HG02938 (cell line): ENCODE results near the gene CCL22.
A peak's percentile ranks its signal among the peaks of the same experiment; 100 is the strongest.
"Not testable (repeated sequence)": the region's sequence is repeated elsewhere in the genome, so short reads cannot be mapped to it uniquely, and the experiment has no call there.

ENCODE experiments used
- ATAC-seq: cut with Tn5 transposase; IDR thresholded peaks from one replicate; pipeline ENCODE4 v1.9.1; 2021; ENCODE audit warnings: mild to moderate bottlenecking, moderate library complexity; ENCODE audit not compliant: unreplicated experiment

CCL22 gene

DNA sequence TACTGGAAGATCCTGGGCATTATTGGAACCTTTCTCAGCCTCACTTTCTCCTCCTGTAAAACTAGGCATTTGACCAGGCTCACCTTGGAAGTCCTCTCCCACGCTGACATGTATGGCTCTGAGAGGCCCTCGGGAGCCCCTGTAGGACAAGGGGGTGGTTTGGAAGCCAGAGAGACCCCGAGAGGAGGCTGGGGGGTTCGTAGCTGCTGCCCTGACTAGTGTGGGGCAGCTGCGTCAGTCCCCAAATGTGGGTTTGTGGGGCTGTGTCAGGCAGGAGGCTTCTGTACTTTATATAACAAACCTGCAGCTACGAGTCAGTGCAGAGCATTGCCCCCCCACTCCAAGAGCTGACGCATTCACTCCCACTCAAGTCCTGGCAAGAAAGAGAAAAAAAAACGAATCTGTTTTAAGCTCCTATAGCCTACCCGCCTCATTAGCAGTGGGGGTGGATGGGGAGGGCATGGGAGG, 15.5 kb downstream of the CCL22 start:
- ATAC-seq, result no peak

DNA sequence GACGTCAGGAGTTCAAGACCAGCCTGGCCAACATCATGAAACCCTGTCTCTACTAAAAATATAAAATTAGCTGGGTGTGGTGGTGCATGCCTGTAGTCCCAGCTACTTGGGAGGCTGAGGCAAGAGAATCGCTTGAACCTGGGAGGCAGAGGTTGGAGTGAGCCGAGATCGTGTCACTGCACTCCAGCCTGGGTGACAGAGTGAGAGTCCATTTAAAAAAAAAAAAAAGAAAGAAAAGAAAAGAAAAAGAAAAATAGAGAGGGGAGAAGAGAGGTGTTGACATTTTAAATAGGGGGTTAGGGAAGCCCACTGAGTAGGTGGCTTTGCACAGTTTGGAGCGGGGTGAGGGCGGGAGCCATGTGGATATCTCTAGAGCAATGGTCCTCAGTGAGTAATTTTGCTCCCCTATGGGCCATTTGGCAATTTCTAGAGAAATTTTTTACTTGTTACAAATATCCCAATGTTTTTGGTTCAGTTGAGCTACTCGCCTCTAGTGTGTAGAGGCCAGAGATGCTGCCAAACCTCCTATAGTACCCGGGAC, 16.4 kb downstream of the CCL22 start:
- ATAC-seq, result not testable (repeated sequence)

DNA sequence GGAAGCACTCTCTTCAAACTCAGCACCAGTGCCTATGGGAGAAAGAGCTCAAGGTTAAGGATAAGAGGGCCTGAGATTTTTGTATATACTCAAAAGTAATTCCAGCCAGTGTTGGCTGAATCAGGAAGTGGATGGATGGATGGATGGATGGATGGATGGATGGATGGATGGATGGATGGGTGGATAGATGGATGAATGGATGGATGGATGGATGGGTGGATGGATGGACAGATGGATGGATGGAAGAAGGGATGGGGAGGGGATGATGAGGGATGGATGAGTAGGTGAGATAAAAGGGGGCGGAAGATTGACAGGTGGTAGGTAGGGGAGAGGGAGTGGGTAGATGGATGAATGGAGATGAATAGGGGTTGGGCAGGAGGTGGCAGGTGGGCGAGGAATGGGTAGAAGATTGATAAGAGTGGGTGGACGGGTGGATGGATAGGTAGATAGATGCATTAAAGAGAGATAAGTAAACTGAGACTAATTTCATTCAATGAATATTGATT, 17.8 kb downstream of the CCL22 start:
- no peak for ATAC-seq

DNA sequence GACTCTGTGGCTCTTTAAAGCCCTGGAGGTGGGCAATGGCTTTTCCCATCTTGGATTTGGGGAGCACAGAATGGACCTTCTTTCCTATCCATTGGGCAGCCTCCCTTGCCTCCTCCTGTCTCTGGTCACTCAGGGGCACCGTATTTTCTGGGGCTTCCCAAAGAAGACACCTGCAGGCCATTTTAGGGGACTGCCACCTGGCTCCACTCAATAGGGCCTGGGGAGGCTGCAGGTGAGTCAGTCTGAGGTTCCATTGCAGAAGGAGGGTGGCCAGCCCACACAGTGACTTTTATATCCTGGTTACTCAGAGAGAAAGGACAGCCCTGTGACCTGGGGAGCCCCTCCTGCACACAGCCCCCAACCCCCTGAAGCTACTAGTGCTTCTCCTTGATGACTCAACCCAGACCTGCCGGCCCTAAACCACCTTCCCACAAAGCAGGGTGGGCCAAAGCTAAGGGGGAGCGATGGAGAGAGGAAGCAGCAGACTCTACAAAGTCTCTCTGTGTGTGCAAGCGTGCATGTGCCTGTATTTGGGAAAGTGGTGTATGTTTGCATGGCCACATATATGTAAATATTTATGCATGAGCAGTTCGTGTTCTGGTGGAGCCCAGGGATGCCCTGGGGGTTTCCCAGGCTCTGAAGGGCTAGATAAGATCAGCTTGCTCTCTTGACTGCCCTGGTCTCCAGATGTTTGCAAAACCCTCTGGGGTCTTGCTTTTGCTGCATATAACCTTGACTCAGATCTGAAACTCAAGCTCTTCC, 18.7 kb downstream of the CCL22 start:
- peak; percentile 69 for ATAC-seq

- ATAC-seq, result no peak
These were observed 21.0 kb downstream of the CCL22 start for GRCh38 chr16:57379579-57379978.

- no peak for ATAC-seq
These were observed 22.3 kb downstream of the CCL22 start for GRCh38 chr16:57380671-57381462.

DNA sequence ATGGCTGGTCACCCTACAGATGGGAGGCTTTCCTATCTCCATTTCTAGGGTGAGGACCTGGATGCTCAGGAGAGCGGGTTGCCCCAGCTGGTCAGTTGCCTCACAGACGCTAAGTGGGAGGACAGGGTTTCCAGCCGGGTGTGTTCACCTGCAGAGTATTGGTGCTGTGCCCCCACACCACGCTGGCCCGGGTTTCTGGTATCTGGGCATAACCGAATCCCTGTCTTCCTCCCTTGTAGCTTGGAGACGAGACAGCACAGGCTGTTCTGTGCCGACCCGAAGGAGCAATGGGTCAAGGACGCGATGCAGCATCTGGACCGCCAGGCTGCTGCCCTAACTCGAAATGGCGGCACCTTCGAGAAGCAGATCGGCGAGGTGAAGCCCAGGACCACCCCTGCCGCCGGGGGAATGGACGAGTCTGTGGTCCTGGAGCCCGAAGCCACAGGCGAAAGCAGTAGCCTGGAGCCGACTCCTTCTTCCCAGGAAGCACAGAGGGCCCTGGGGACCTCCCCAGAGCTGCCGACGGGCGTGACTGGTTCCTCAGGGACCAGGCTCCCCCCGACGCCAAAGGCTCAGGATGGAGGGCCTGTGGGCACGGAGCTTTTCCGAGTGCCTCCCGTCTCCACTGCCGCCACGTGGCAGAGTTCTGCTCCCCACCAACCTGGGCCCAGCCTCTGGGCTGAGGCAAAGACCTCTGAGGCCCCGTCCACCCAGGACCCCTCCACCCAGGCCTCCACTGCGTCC, 23.4 kb downstream of the CCL22 start:
- ATAC-seq, result no peak

DNA sequence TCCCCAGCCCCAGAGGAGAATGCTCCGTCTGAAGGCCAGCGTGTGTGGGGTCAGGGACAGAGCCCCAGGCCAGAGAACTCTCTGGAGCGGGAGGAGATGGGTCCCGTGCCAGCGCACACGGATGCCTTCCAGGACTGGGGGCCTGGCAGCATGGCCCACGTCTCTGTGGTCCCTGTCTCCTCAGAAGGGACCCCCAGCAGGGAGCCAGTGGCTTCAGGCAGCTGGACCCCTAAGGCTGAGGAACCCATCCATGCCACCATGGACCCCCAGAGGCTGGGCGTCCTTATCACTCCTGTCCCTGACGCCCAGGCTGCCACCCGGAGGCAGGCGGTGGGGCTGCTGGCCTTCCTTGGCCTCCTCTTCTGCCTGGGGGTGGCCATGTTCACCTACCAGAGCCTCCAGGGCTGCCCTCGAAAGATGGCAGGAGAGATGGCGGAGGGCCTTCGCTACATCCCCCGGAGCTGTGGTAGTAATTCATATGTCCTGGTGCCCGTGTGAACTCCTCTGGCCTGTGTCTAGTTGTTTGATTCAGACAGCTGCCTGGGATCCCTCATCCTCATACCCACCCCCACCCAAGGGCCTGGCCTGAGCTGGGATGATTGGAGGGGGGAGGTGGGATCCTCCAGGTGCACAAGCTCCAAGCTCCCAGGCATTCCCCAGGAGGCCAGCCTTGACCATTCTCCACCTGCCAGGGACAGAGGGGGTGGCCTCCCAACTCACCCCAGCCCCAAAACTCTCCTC, 24.1 kb downstream of the CCL22 start:
- no peak for ATAC-seq

GRCh38 chr16:57383276-57384247, 25.0 kb downstream of the CCL22 start:
- ATAC-seq, result no peak

DNA sequence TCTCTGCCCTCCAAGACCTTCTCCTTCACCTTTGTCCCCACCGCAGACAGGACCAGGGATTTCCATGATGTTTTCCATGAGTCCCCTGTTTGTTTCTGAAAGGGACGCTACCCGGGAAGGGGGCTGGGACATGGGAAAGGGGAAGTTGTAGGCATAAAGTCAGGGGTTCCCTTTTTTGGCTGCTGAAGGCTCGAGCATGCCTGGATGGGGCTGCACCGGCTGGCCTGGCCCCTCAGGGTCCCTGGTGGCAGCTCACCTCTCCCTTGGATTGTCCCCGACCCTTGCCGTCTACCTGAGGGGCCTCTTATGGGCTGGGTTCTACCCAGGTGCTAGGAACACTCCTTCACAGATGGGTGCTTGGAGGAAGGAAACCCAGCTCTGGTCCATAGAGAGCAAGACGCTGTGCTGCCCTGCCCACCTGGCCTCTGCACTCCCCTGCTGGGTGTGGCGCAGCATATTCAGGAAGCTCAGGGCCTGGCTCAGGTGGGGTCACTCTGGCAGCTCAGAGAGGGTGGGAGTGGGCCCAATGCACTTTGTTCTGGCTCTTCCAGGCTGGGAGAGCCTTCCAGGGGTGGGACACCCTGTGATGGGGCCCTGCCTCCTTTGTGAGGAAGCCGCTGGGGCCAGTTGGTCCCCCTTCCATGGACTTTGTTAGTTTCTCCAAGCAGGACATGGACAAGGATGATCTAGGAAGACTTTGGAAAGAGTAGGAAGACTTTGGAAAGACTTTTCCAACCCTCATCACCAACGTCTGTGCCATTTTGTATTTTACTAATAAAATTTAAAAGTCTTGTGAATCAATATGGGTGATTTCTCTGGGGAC, 25.9 kb downstream of the CCL22 start:
- no peak for ATAC-seq

GRCh38 chr16:57385083-57385482, 26.5 kb downstream of the CCL22 start:
- no peak for ATAC-seq

DNA sequence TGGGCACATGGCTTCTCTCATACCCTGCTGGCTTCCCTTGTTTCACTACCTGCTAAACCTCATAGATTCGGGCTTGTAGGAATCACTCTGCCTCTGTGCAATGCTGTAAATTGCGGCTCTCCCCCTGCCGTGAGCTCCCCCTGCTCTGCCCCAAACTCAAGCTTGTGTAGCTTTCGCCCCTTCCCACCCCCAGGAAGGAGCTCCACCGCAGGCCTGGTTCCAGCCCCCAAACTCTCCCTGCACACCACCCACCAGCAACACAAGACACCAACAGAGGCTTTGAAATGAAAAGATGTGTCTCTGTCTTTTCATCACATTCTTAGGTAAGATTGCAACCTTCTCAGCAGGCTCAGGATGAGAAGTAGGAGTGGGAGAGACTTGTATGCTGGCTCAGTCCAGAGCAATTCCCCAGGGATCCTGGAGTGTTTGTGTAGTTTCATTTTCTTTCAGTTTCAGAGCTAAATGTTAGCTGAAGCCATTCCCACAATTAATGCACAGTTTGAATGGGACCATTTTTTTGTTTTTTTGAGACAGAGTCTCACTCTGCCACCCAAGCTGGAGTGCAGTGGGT, 27.9 kb downstream of the CCL22 start:
- no peak for ATAC-seq

DNA sequence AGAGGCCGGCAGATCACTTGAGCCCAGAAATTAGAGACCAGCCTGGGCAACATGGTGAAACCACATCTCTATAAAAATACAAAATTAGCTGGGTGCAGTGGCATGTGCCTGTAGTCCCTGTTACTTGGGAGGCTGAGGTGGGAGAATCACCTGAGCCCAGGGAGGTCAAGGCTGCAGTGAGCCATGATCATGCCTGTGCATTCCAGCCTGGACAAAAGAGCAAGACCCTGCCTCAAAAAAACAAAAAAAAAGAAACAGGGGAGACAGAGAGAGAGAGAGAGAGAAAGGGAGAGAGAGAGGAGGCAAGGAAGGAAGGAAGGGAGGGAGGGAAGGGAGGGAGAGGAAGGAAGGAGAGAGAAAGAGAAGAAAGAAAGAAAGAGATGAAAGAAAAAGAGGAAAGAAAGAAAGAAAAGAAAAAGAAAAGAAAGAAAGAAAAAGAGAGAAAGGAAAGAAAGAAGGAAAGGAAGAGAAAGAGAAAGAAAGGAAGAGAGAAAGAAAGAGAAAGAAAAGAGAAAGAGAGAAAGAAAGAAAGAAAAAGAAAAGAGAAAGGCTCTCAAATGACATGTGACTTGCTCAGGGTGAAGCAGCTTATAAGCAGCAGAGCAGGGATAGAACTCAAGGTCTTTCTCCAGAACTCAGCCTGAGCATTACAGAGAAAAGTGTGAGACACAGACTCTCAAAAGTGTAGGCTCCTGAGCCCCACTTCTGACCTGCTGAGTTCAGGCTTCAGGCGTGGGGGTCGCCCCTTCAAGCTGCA, 29.2 kb downstream of the CCL22 start:
- peak; percentile 12 for ATAC-seq

- ATAC-seq, result peak; percentile 48
These were observed 29.9 kb downstream of the CCL22 start for GRCh38 chr16:57388359-57389086.

GRCh38 chr16:57389087-57389468, 30.5 kb downstream of the CCL22 start:
- no peak for ATAC-seq

DNA sequence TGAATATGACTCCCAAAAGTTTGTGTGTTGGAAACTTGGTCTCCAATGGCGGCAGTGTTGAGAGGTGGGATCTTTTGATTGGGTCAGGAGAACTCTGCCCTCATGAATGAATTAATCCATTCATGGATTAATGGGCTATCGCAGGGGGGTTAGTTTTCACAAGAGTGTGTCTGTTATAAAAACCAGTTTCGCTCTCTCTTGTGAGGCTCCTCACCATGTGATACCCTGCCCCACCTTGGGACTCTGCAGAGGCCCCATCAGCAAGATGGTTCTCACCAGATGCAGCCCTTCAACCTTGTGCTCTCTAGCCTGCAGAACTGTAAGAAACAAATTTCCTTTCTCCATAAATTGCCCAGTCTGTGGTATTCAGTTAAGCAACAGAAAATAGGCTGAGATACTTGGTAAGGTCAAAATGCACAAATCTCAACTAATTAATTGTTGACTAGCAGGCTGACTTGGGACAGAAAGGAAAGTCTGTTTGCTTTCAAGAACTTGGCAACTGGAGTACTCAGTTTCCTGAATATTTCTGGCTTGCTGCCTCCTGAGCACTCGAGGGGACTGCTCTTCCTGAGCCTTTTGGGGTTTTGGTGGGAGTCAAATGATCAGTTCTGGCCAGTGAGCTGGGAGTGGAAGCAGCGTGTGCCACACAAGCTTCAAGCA, 32.2 kb downstream of the CCL22 start:
- ATAC-seq, result no peak
